H1 (cell line): Measurements from ENCODE around the gene ARAP2. TPM values are rescaled to one million over a fixed set of nuclear protein-coding genes. Genes with fewer than 3 reads are reported as not detected.

Experiments
- CTCF ChIA-PET: fragments of 300-600 bp; sonication (Branson Sonifier 250); formaldehyde crosslinking; loops from one replicate; lab custom pipeline; 2021; ENCODE audit not compliant: partially characterized antibody; lab: Charles Lee
- POLR2A ChIA-PET: fragments of 300-600 bp; sonication (Branson Sonifier 250); formaldehyde crosslinking; loops from one replicate; lab custom pipeline; 2021; ENCODE audit warnings: inconsistent platforms; ENCODE audit not compliant: partially characterized antibody; lab: Charles Lee
- DNase-seq, 2 experiments: peaks; one replicate each; pipeline versions ENCODE4 v3.0.0 to v3.0.0-alpha.2; 2010 to 2022; ENCODE audit warnings: low spot score in 2 of 2, low read depth in 1 of 2, mixed read lengths in 1 of 2
- FAIRE-seq: peaks from 2 replicates; lab custom pipeline; 2011; peaks lifted over from hg19 to GRCh38; lab: Jason Lieb, UNC
- H2AFZ ChIP-seq: 2 replicates; pipeline ENCODE4 v1.8.1; 2012; ENCODE audit warnings: low read length, inconsistent platforms
- H2AK5ac ChIP-seq: 2 replicates; pipeline ENCODE4 v1.6.1; 2013; ENCODE audit warnings: low read depth, low read length
- H2BK120ac ChIP-seq: replicated peaks from 2 replicates; pipeline ENCODE3; 2013; ENCODE audit warnings: low read depth, low read length, inconsistent platforms
- H2BK12ac ChIP-seq: 2 replicates; pipeline ENCODE4 v1.6.1; 2013; ENCODE audit warnings: low read depth, low read length
- H2BK15ac ChIP-seq: 2 replicates; pipeline ENCODE4 v1.6.1; 2013; ENCODE audit warnings: low read length
- H2BK20ac ChIP-seq: 2 replicates; pipeline ENCODE4 v1.6.1; 2013; ENCODE audit warnings: low read length
- H2BK5ac ChIP-seq: 2 replicates; pipeline ENCODE4 v1.6.1; 2013; ENCODE audit warnings: low read depth, low read length
- H3K14ac ChIP-seq: 2 replicates; pipeline ENCODE4 v1.6.1; 2013; ENCODE audit warnings: inconsistent platforms; ENCODE audit not compliant: insufficient read length
- H3K18ac ChIP-seq: 2 replicates; pipeline ENCODE4 v1.6.1; 2013; ENCODE audit warnings: low read length; ENCODE audit errors: extremely low read depth
- H3K23ac ChIP-seq: 2 replicates; pipeline ENCODE4 v1.6.1; 2013; ENCODE audit warnings: inconsistent platforms; ENCODE audit not compliant: insufficient read length
- H3K23me2 ChIP-seq: 2 replicates; pipeline ENCODE4 v1.6.1; 2013; ENCODE audit warnings: low read depth, low read length
- H3K27ac ChIP-seq: 2 replicates; pipeline ENCODE4 v1.6.1; 2011; ENCODE audit warnings: low read depth, low read length, inconsistent platforms
- H3K27me3 ChIP-seq, 4 experiments: replicated peaks in 1 of 4; 1 replicate in 1 of 4; 2 replicates in 3 of 4; pipeline versions ENCODE4 v1.6.1 to v1.8.1; 2011 to 2013; ENCODE audit warnings: low read length in 3 of 4, mild to moderate bottlenecking in 3 of 4, inconsistent platforms in 2 of 4, mixed read lengths in 2 of 4, moderate library complexity in 1 of 4; ENCODE audit not compliant: control insufficient read depth in 3 of 4, insufficient read depth in 3 of 4; ENCODE audit errors: extremely low read depth in 1 of 4
- H3K36me3 ChIP-seq, 4 experiments: 2 replicates each; pipeline versions ENCODE4 v1.6.1 to v1.8.1; 2011 to 2013; ENCODE audit warnings: mild to moderate bottlenecking in 4 of 4, low read length in 3 of 4, moderate library complexity in 2 of 4, control low read depth in 1 of 4, inconsistent platforms in 1 of 4; ENCODE audit not compliant: insufficient read depth in 4 of 4, control insufficient read depth in 2 of 4
- H3K4ac ChIP-seq: replicated peaks from 2 replicates; pipeline ENCODE3; 2013; ENCODE audit warnings: low read length, low read depth, mixed read lengths, inconsistent platforms; ENCODE audit not compliant: insufficient read length
- H3K4me1 ChIP-seq, 4 experiments: replicated peaks in 1 of 4; 1 replicate in 1 of 4; 2 replicates in 3 of 4; pipeline versions ENCODE4 v1.6.1 to v1.8.1; 2011 to 2013; ENCODE audit warnings: low read length in 3 of 4, inconsistent platforms in 2 of 4, mixed read lengths in 1 of 4; ENCODE audit not compliant: insufficient read depth in 4 of 4, control insufficient read depth in 3 of 4
- H3K4me2 ChIP-seq, 2 experiments: 2 replicates each; pipeline versions ENCODE4 v1.6.1 to v1.8.1; 2011 to 2013; ENCODE audit warnings: low read depth in 2 of 2, low read length in 2 of 2, control low read depth in 1 of 2, inconsistent platforms in 1 of 2, mild to moderate bottlenecking in 1 of 2; ENCODE audit not compliant: insufficient read depth in 1 of 2
- H3K4me3 ChIP-seq, 4 experiments: fragments of 200-600, 300-600 bp in 1 of 4; sonication (generic), shearing (Covaris generic), sonication (Bioruptor Twin) in 1 of 4; 2 replicates each; pipeline versions ENCODE4 v1.5.1 to v1.8.1; 2011 to 2016; ENCODE audit warnings: low read length in 4 of 4, low read depth in 3 of 4, control low read depth in 2 of 4, inconsistent platforms in 2 of 4, mild to moderate bottlenecking in 2 of 4, mixed read lengths in 1 of 4, moderate library complexity in 1 of 4; ENCODE audit not compliant: insufficient read depth in 2 of 4; ENCODE audit errors: extremely low read depth in 1 of 4
- H3K56ac ChIP-seq: replicated peaks from 2 replicates; pipeline ENCODE3; 2013; ENCODE audit warnings: low read depth, mild to moderate bottlenecking, mixed read lengths, low read length, inconsistent platforms; ENCODE audit not compliant: insufficient read length
- H3K79me1 ChIP-seq: 2 replicates; pipeline ENCODE4 v1.6.1; 2013; ENCODE audit warnings: low read depth, low read length, control low read depth
- H3K79me2 ChIP-seq, 2 experiments: 2 replicates each; pipeline versions ENCODE4 v1.6.1 to v1.8.1; 2012 to 2013; ENCODE audit warnings: low read length in 2 of 2, mild to moderate bottlenecking in 2 of 2, inconsistent platforms in 1 of 2; ENCODE audit not compliant: insufficient read depth in 2 of 2, control insufficient read depth in 1 of 2
- H3K9ac ChIP-seq, 4 experiments: replicated peaks in 1 of 4; 1 replicate in 1 of 4; 2 replicates in 3 of 4; pipeline versions ENCODE4 v1.6.1 to v1.8.1; 2011 to 2013; ENCODE audit warnings: low read depth in 3 of 4, low read length in 3 of 4, control low read depth in 2 of 4, mild to moderate bottlenecking in 2 of 4, moderate library complexity in 2 of 4, inconsistent platforms in 1 of 4; ENCODE audit errors: extremely low read depth in 1 of 4
- H3K9me3 ChIP-seq, 2 experiments: 2 replicates each; pipeline versions ENCODE4 v1.6.1 to v1.8.1; 2012 to 2013; ENCODE audit warnings: mild to moderate bottlenecking in 2 of 2, moderate library complexity in 2 of 2, control low read depth in 1 of 2, inconsistent platforms in 1 of 2, low read depth in 1 of 2, low read length in 1 of 2, mixed read lengths in 1 of 2; ENCODE audit not compliant: insufficient read depth in 2 of 2
- H4K20me1 ChIP-seq, 2 experiments: replicated peaks in 1 of 2; 2 replicates each; pipeline versions ENCODE3 to v1.8.1; 2011 to 2013; ENCODE audit warnings: inconsistent platforms in 2 of 2, low read length in 2 of 2, mild to moderate bottlenecking in 1 of 2; ENCODE audit not compliant: insufficient read depth in 2 of 2, control insufficient read depth in 1 of 2
- H4K5ac ChIP-seq: 2 replicates; pipeline ENCODE4 v1.6.1; 2013; ENCODE audit warnings: low read length, low read depth, mixed read lengths, inconsistent platforms; ENCODE audit not compliant: insufficient read length
- H4K8ac ChIP-seq: 2 replicates; pipeline ENCODE4 v1.8.0; 2013; ENCODE audit warnings: mild to moderate bottlenecking, moderate library complexity, low read length, inconsistent platforms; ENCODE audit not compliant: insufficient read depth; ENCODE audit errors: extremely low read depth
- H4K91ac ChIP-seq: replicated peaks from 2 replicates; pipeline ENCODE3; 2013; ENCODE audit warnings: low read length, mixed read lengths, inconsistent platforms; ENCODE audit not compliant: insufficient read length
- CHD2 ChIP-seq: IDR thresholded peaks from 2 replicates; pipeline ENCODE4 v1.6.1; 2012; ENCODE audit warnings: low read length, improper control_type of control experiment
- JUN ChIP-seq: IDR thresholded peaks from 2 replicates; pipeline ENCODE4 v1.6.1; 2011; ENCODE audit warnings: low read depth, mild to moderate bottlenecking, improper control_type of control experiment, low read length
- JUND ChIP-seq: IDR thresholded peaks from 2 replicates; pipeline ENCODE4 v1.6.1; 2011; ENCODE audit warnings: mild to moderate bottlenecking, improper control_type of control experiment, low read length
- KDM1A ChIP-seq: fragments of 200-600, 300-600 bp; sonication (generic); IDR thresholded peaks from 2 replicates; pipeline ENCODE4 v1.7.1; 2016; ENCODE audit warnings: mild to moderate bottlenecking, low read length, borderline replicate concordance
- NANOG ChIP-seq: IDR thresholded peaks from 2 replicates; pipeline ENCODE4 v1.6.1; 2011; ENCODE audit warnings: low read length, low read depth, mild to moderate bottlenecking, inconsistent platforms; ENCODE audit not compliant: insufficient read depth, poor library complexity, severe bottlenecking
- RBBP5 ChIP-seq: IDR thresholded peaks from 2 replicates; pipeline ENCODE4 v1.7.1; 2012; ENCODE audit warnings: low read depth, mild to moderate bottlenecking, inconsistent platforms, low read length, moderate library complexity, borderline replicate concordance
- SP1 ChIP-seq: IDR thresholded peaks from 2 replicates; pipeline ENCODE4 v1.6.1; 2011; ENCODE audit warnings: low read depth, low read length
- TAF1 ChIP-seq: IDR thresholded peaks from 2 replicates; pipeline ENCODE4 v1.6.1; 2011; ENCODE audit warnings: mild to moderate bottlenecking, low read depth, low read length
- TBP ChIP-seq: IDR thresholded peaks from 2 replicates; pipeline ENCODE4 v1.6.1; 2011; ENCODE audit warnings: low read depth, low read length, improper control_type of control experiment
- WGBS, 2 experiments: shearing (Covaris generic) in 1 of 2; methylation state at CpG; one replicate each; pipeline versions ENCODE4 v1.1.6 to v1.1.7; 2013 to 2015; ENCODE audit warnings: low lambda C conversion rate in 2 of 2, mixed read lengths in 2 of 2, inconsistent platforms in 1 of 2, low coverage in 1 of 2, missing lambda C conversion rate in 1 of 2; ENCODE audit not compliant: insufficient replicate concordance in 2 of 2, insufficient coverage in 1 of 2, insufficient read length in 1 of 2; ENCODE audit errors: extremely low coverage in 1 of 2, missing lambda C conversion rate in 1 of 2; 5-methylcytosine and 5-hydroxymethylcytosine counted together
- polyA plus RNA-seq, 7 experiments: library from polyadenylated mRNA; depleted of rRNA in 3 of 7; stranded (reverse) in 5 of 7; unstranded in 2 of 7; fragments of >200 nt in 5 of 7; fragments of 200-250 nt in 2 of 7; gene quantifications; 1 replicate in 5 of 7; 2 replicates in 1 of 7; 4 replicates in 1 of 7; pipeline versions ENCODE4 v1.2.1 to v1.2.3, GENCODE V29; 2011 to 2013; ENCODE audit warnings: missing spikeins in 2 of 7, mixed read lengths in 2 of 7
- total RNA-seq: library from RNA; stranded (reverse); fragmentation: NEBNext Ultra II Directional; extraction: Animal tissue kit (Norgen Biotek cat#: 25700); gene quantifications from 2 replicates; pipeline ENCODE4 v1.2.1, GENCODE V29; 2021

Gene ARAP2
- total and polyA plus RNA-seq, 2 of the 8 experiments (the other 6 are each of a cell fraction or from before 2014, with no cell fraction given): 0.15 to 2.3 TPM

DNA sequence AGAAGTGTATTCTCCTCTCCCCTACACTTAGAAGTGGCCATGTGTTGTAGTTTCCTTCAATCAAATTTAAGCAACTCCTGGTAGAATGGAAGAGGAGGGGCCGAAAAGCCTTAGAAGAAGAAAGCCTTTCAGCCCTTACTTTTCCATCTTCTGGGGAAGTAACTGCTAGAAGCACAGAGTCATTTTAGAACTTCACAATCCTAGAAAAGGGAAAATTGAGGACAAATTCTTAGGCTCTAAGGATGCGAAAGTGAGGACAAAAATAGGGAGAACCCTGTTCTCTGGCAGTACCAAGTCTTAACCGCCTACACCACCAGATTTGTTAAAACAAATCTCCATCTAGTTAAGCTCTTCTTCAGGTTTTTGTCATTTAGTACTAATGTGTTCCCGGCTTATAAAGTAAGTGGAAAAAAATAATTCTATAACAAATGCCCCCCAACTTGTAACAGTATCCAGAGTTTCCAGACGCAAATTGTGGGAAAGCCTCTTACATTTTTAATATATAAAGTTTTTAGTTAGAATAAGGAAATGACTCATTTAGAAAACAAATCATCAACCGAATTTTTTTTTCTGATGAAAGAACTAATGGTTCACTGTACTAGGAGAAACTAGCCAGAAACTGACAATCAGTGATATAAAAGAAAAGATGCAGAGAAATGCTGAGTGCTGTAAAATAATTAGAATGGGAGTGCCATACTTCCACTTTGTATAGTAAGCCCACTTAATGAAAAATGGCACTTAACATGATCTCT lies 76.0 kb downstream of the ARAP2 start:
- Histone ChIP-seq H2AFZ (peak overlapping the region; percentile 28; the same call in 1 of the 2 replicates), H2BK20ac (no peak overlapping the region), H4K20me1 (no peaks in the 10 kb centered on the region), H2BK15ac (no peak overlapping the region), H3K36me3 (no peaks in the 10 kb centered on the region), H3K79me1 (no peaks in the 10 kb centered on the region), H3K9ac (no peak overlapping the region), H3K79me2 (no peaks in the 10 kb centered on the region), H3K27me3 (no peaks in the 10 kb centered on the region), H3K4me1 (no peaks in the 10 kb centered on the region), H3K23ac (no peak overlapping the region), H2AK5ac (no peak overlapping the region), H3K23me2 (no peaks in the 10 kb centered on the region), H2BK12ac (no peak overlapping the region), H4K8ac (no peak overlapping the region), H4K91ac (no peak overlapping the region), H3K14ac (no peak overlapping the region), H3K27ac (no peak overlapping the region), H3K56ac (no peak overlapping the region), H3K4ac (no peak overlapping the region), H4K5ac (no peak overlapping the region), H3K9me3 (no peaks in the 10 kb centered on the region), H3K4me3 (no peak overlapping the region), H3K18ac (no peak overlapping the region), H2BK5ac (no peak overlapping the region), H3K4me2 (no peak overlapping the region), H2BK120ac (no peak overlapping the region)
- ChIA-PET CTCF (interaction anchor here (1.5 to 1.8 kb wide), 2 partner anchors 9 to 12 kb away, joined by 3 to 4 read pairs; no protein-coding TSS in a partner anchor), POLR2A (no interaction called here)
- no peak for DNase-seq
- 83% methylated on average over 6 of the region's 6 CpGs; no CpG with 5 or more reads in 1 of the 2 experiments for WGBS, 2 experiments
- FAIRE-seq: no peak
- TF ChIP-seq NANOG (no peak), KDM1A (no peak), SP1 (no peak), TBP (no peak), JUN (no peak), TAF1 (no peak), RBBP5 (no peak), JUND (no peak), CHD2 (no peak)
